Mucosa of gallbladder (tissue), 1 donor: Measurements from ENCODE around the gene OR5B12. TPM values are rescaled to one million over a fixed set of nuclear protein-coding genes. Genes with fewer than 3 reads are reported as not detected.

Experiments used
- total RNA-seq: library from RNA; stranded (reverse); gene quantifications from one replicate; pipeline ENCODE4 v1.2.1, GENCODE V29; 2021
- donor health status: DM: no; HTN: no; CAD: no.

The OR5B12 gene
- total RNA-seq, 1 donor from 2014 or later: not detected

Other genes with a start within 250 kb of the OR5B12 start
- gene OR1S2, start 238.1 kb downstream of the OR5B12 start, total RNA-seq: not detected
- gene OR1S1, start 229.5 kb downstream of the OR5B12 start, total RNA-seq: not detected
- gene OR10Q1, start 213.3 kb downstream of the OR5B12 start, total RNA-seq: not detected
- not detected for gene OR10W1, start 174.0 kb downstream of the OR5B12 start, total RNA-seq
- gene OR5B17, start 83.2 kb downstream of the OR5B12 start, total RNA-seq: not detected
- gene OR5B3, start 35.4 kb downstream of the OR5B12 start, total RNA-seq: not detected
- not detected for gene OR5B2, start 14.1 kb downstream of the OR5B12 start, total RNA-seq
- not detected for gene OR5B21, start 65.9 kb upstream of the OR5B12 start, total RNA-seq
- 11.8 TPM for gene LPXN, start 133.6 kb upstream of the OR5B12 start, total RNA-seq
- 46.9 TPM for gene ZFP91, start 136.8 kb upstream of the OR5B12 start, total RNA-seq
- gene CNTF, start 180.4 kb upstream of the OR5B12 start, total RNA-seq: 0.60 TPM